Stromal cell of bone marrow (primary cell): Measurements from ENCODE around the gene FGFR3.
A peak's percentile ranks its signal among the peaks of the same experiment; 100 is the strongest.

ENCODE experiments used
- DNase-seq: peaks from one replicate; pipeline ENCODE4 v3.0.0-alpha.2; 2012; ENCODE audit warnings: low read depth

The FGFR3 gene

GRCh38 chr4:1756893-1757779, 36.0 kb upstream of the FGFR3 start:
- no peak for DNase-seq

GRCh38 chr4:1757836-1758235, 35.3 kb upstream of the FGFR3 start:
- DNase-seq, result no peak

GRCh38 chr4:1758306-1759121, 34.6 kb upstream of the FGFR3 start:
- no peak for DNase-seq

- no peak for DNase-seq
Measured at GRCh38 chr4:1759170-1759817, 33.8 kb upstream of the FGFR3 start.

GRCh38 chr4:1759818-1760223, 33.3 kb upstream of the FGFR3 start:
- no peak for DNase-seq

- no peak for DNase-seq
Measured at GRCh38 chr4:1760521-1761071, 32.5 kb upstream of the FGFR3 start.

GRCh38 chr4:1761130-1761689, 31.9 kb upstream of the FGFR3 start:
- DNase-seq, result no peak

GRCh38 chr4:1762264-1763010, 30.7 kb upstream of the FGFR3 start:
- DNase-seq, result no peak

GRCh38 chr4:1763070-1763549, 30.0 kb upstream of the FGFR3 start:
- no peak for DNase-seq

- peak; percentile 36 for DNase-seq
Measured at GRCh38 chr4:1763550-1764080, 29.5 kb upstream of the FGFR3 start.

- no peak for DNase-seq
Measured at GRCh38 chr4:1764670-1765069, 28.4 kb upstream of the FGFR3 start.

- no peak for DNase-seq
Measured at GRCh38 chr4:1765409-1766072, 27.6 kb upstream of the FGFR3 start.

GRCh38 chr4:1766106-1767060, 26.7 kb upstream of the FGFR3 start:
- DNase-seq, result no peak

GRCh38 chr4:1767061-1767769, 25.9 kb upstream of the FGFR3 start:
- DNase-seq, result no peak

GRCh38 chr4:1767770-1768366, 25.2 kb upstream of the FGFR3 start:
- peak; percentile 4 for DNase-seq

- no peak for DNase-seq
Measured at GRCh38 chr4:1768367-1769034, 24.6 kb upstream of the FGFR3 start.

- DNase-seq, result no peak
Measured at GRCh38 chr4:1769692-1770091, 23.4 kb upstream of the FGFR3 start.
